OCI-LY3 (cell line): ENCODE measurements around the gene CBL.
"Not testable (repeated sequence)": the region's sequence is repeated elsewhere in the genome, so short reads cannot be mapped to it uniquely, and the experiment has no call there.

Experiments
- H2AFZ ChIP-seq: fragments of 200-600, 300-600 bp; shearing (Covaris generic); 2 replicates; pipeline ENCODE4 v1.6.0; 2014; ENCODE audit warnings: antibody characterized with exemption, low read depth, low read length
- H3K27ac ChIP-seq: fragments of 200-600, 300-600 bp; sonication (generic); 2 replicates; pipeline ENCODE4 v1.5.1; 2014; ENCODE audit warnings: mild to moderate bottlenecking, low read length, moderate library complexity, mixed read lengths
- H3K27me3 ChIP-seq: fragments of 200-600, 300-600 bp; sonication (generic); 2 replicates; pipeline ENCODE4 v1.6.1; 2014; ENCODE audit warnings: low read depth, low read length, mixed read lengths
- H3K36me3 ChIP-seq: fragments of 200-600, 300-600 bp; sonication (generic); replicated peaks from 2 replicates; pipeline ENCODE3; 2014; ENCODE audit warnings: low read depth, low read length, mixed read lengths
- H3K4me1 ChIP-seq: fragments of 300-600, 200-600 bp; sonication (generic); 2 replicates; pipeline ENCODE4 v1.6.1; 2014; ENCODE audit warnings: low read length, mixed read lengths
- H3K4me2 ChIP-seq: fragments of 200-600, 300-600 bp; sonication (generic); 2 replicates; pipeline ENCODE4 v1.6.1; 2014; ENCODE audit warnings: low read length, mixed read lengths
- H3K4me3 ChIP-seq: fragments of 300-600, 200-600 bp; sonication (generic); 2 replicates; pipeline ENCODE4 v1.5.1; 2014; ENCODE audit warnings: antibody characterized with exemption, mild to moderate bottlenecking, low read length, moderate library complexity
- H3K79me2 ChIP-seq: fragments of 300-600, 200-600 bp; shearing (Covaris generic); 2 replicates; pipeline ENCODE4 v1.6.1; 2014; ENCODE audit warnings: mild to moderate bottlenecking, low read length, mixed read lengths
- H3K9ac ChIP-seq: fragments of 300-600, 200-600 bp; shearing (Covaris generic); 2 replicates; pipeline ENCODE4 v1.6.0; 2014; ENCODE audit warnings: mild to moderate bottlenecking, low read length, moderate library complexity
- H3K9me3 ChIP-seq: fragments of 200-600, 300-600 bp; shearing (Covaris generic); 2 replicates; pipeline ENCODE4 v1.6.1; 2014; ENCODE audit warnings: low read length, mixed read lengths; ENCODE audit not compliant: insufficient read depth
- H4K20me1 ChIP-seq: fragments of 200-600, 300-600 bp; sonication (generic); 2 replicates; pipeline ENCODE4 v1.6.1; 2016; ENCODE audit warnings: low read length, mixed read lengths; ENCODE audit not compliant: insufficient read depth
- EZH2phosphoT487 ChIP-seq: fragments of 200-600 bp; shearing (Covaris generic); IDR thresholded peaks from 2 replicates; pipeline ENCODE4 v1.6.1; 2018; ENCODE audit warnings: antibody characterized with exemption, mixed run types, low read depth
- TF ChIP-seq, protein P1 (sequence below): fragments of 200-600, 300-600 bp; sonication (generic); IDR thresholded peaks from 2 replicates; pipeline ENCODE4 v1.5.1; 2014; ENCODE audit warnings: antibody characterized with exemption, low read length, low read depth

CBL gene

DNA sequence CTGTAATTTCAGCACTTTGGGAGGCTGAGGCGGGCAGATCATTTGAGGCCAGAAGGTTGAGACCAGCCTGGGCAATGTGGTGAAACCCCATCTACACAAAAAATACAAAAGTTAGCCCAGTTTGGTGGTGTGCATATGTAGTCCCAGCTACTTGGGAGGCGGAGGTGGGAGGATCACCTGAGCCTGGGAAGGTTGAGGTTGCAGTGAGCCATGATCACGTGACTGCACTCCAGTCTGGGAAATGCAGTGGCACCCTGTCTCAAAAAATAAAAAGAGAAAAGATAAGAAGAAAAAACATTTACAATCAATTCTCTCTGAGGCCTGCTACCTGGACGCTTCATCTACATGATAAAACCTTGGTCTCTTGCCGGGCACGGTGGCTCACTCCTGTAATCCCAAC, 7.2 kb upstream of the CBL start:
- Histone ChIP-seq H3K36me3 (no peaks in the 10 kb centered on the region), H3K4me3 (no peak overlapping the region), H3K9ac (no peak overlapping the region), H3K4me2 (no peak overlapping the region), H3K9me3 (no peaks in the 10 kb centered on the region), H3K27me3 (no peaks in the 10 kb centered on the region), H2AFZ (no peak overlapping the region), H3K79me2 (no peaks in the 10 kb centered on the region), H3K27ac (no peak overlapping the region), H3K4me1 (peaks cover 4% of the 10 kb centered on the region; the same call in 1 of the 2 replicates), H4K20me1 (no peaks in the 10 kb centered on the region)
- TF ChIP-seq EZH2phosphoT487, result no peak
- TF ChIP-seq, protein P1, sequence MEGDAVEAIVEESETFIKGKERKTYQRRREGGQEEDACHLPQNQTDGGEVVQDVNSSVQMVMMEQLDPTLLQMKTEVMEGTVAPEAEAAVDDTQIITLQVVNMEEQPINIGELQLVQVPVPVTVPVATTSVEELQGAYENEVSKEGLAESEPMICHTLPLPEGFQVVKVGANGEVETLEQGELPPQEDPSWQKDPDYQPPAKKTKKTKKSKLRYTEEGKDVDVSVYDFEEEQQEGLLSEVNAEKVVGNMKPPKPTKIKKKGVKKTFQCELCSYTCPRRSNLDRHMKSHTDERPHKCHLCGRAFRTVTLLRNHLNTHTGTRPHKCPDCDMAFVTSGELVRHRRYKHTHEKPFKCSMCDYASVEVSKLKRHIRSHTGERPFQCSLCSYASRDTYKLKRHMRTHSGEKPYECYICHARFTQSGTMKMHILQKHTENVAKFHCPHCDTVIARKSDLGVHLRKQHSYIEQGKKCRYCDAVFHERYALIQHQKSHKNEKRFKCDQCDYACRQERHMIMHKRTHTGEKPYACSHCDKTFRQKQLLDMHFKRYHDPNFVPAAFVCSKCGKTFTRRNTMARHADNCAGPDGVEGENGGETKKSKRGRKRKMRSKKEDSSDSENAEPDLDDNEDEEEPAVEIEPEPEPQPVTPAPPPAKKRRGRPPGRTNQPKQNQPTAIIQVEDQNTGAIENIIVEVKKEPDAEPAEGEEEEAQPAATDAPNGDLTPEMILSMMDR, result no peak

DNA sequence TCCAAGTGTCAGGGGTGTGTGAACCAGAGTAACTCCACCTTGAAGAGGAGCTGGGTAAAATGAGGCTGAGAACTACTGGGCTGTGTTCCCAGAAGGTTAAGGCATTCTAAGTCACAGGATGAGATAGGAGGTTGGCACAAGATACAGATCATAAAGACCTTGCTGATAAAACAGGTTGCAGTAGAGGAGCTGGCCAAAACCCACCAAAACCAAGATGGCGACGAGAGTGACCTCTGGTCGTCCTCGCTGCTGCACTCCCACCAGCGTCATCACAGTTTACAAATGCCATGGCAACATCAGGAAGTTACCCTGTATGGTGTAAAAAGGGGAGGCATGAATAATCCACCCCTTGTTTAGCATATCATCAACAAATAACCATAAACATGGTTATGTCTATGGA, 4.9 kb upstream of the CBL start:
- not testable (repeated sequence) for H3K4me3 ChIP-seq, H3K27me3 ChIP-seq, H4K20me1 ChIP-seq, H3K27ac ChIP-seq, H2AFZ ChIP-seq, H3K9me3 ChIP-seq, H3K4me2 ChIP-seq, H3K9ac ChIP-seq, H3K79me2 ChIP-seq, H3K36me3 ChIP-seq
- H3K4me1 ChIP-seq, result peaks cover 15% of the 10 kb centered on the region

DNA sequence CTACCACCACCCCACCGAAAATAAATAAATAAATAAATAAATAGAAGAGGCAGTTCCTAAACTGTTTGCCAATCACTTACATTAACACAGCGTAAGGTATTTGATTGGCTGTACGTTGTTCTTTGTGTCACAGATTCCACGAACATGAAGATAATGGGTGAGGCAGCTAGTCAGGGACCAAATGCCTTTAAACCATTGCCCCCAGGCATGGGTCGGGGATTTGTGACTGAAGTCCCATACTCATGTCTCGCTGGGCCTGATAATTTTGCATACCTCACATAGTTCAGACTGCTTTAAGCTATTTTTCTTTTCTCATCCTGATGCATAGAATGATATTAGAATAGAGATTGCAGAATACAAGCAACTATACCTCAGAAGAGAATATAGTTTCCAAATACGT, 3.6 kb upstream of the CBL start:
- Histone ChIP-seq H2AFZ (no peak overlapping the region), H3K27me3 (no peaks in the 10 kb centered on the region), H3K79me2 (peaks cover 13% of the 10 kb centered on the region), H3K27ac (no peak overlapping the region), H3K4me2 (no peak overlapping the region), H3K4me3 (no peak overlapping the region), H3K9ac (no peak overlapping the region), H3K4me1 (peaks cover 11% of the 10 kb centered on the region), H3K36me3 (no peaks in the 10 kb centered on the region), H4K20me1 (no peaks in the 10 kb centered on the region), H3K9me3 (no peaks in the 10 kb centered on the region)
- TF ChIP-seq EZH2phosphoT487, result no peak
- TF ChIP-seq, protein P1, result no peak

DNA sequence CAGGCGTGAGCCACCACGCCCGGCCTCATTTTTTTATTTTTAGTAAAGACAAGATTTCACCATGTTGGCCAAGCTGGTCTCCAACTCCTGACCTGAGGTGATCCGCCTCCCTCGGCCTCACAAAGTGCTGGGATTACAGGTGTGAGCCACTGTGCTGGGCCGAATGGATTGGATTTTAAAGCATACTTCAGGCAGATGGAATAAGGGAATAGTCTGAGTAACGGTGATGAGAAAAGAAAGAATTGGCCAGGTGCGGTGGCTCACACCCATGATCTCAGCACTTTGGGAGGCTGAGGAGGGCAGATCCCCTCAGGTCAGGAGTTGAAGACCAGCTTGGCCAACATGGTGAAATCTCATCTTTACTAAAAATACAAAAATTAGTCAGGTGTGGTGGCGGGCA, 2.1 kb upstream of the CBL start:
- H3K79me2 ChIP-seq, result peaks cover 28% of the 10 kb centered on the region
- no peak overlapping the region for H3K27ac ChIP-seq
- no peak overlapping the region for H3K4me2 ChIP-seq
- peaks cover 11% of the 10 kb centered on the region; the same call in 1 of the 2 replicates for H4K20me1 ChIP-seq
- H3K9ac ChIP-seq, result no peak overlapping the region
- no peak overlapping the region for H2AFZ ChIP-seq
- H3K27me3 ChIP-seq, result no peaks in the 10 kb centered on the region
- H3K4me1 ChIP-seq, result peaks cover 18% of the 10 kb centered on the region
- H3K36me3 ChIP-seq, result no peaks in the 10 kb centered on the region
- TF ChIP-seq, protein P1, result no peak
- TF ChIP-seq EZH2phosphoT487, result no peak
- H3K4me3 ChIP-seq, result no peak overlapping the region
- no peaks in the 10 kb centered on the region for H3K9me3 ChIP-seq

DNA sequence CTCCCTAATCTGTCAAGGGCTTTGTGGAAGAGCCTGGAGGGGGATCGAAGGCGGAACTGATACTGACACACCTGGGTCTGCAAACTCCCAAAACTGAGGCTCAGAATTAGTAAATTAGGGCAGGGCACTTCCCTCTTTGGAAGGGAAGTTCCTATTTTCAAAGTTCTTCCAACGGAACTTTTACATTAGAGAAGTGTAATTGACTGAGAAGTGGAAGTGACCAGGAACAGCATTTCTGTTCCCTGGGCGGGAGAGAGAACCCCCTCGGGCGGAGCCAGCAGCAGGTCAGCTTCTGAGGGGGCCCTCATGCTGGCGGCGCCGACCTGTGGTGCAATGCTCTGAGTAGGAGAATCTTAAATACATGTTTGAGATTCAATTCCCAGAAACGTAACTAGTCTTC, 1.1 kb upstream of the CBL start:
- peak overlapping the region; percentile 95 for H3K9ac ChIP-seq
- H4K20me1 ChIP-seq, result peaks cover 21% of the 10 kb centered on the region
- H3K4me2 ChIP-seq, result peak overlapping the region; percentile 85
- peaks cover 39% of the 10 kb centered on the region for H3K79me2 ChIP-seq
- no peaks in the 10 kb centered on the region for H3K27me3 ChIP-seq
- H3K9me3 ChIP-seq, result no peaks in the 10 kb centered on the region
- no peak overlapping the region for H2AFZ ChIP-seq
- H3K36me3 ChIP-seq, result peaks cover 3% of the 10 kb centered on the region
- H3K27ac ChIP-seq, result peak overlapping the region; percentile 79; the same call in 1 of the 2 replicates
- peak overlapping the region; percentile 96 for H3K4me3 ChIP-seq
- TF ChIP-seq, protein P1, result no peak
- no peak for TF ChIP-seq EZH2phosphoT487
- peaks cover 18% of the 10 kb centered on the region for H3K4me1 ChIP-seq
